Uterus (tissue), 4 donors: ENCODE data around the gene RAB3C. TPM values are rescaled to one million over a fixed set of nuclear protein-coding genes. Genes with fewer than 3 reads are reported as not detected.
"Not testable (repeated sequence)": the region's sequence is repeated elsewhere in the genome, so short reads cannot be mapped to it uniquely, and the experiment has no call there.

Experiments used
- DNase-seq, 2 donors: peaks; one replicate each; pipeline ENCODE4 v3.0.0-alpha.2; 2019 to 2020
- H3K27ac ChIP-seq, 2 donors: fragments of 200-600 bp; sonication (generic); 1 replicate in 1 of 2; 2 replicates in 1 of 2; pipeline ENCODE4 v1.5.1; 2016 to 2018
- H3K27me3 ChIP-seq, 2 donors: fragments of 200-600 bp; sonication (generic); one replicate each; pipeline ENCODE4 v1.5.1; 2018 to 2019; ENCODE audit warnings: control low read depth in 1 of 2
- H3K36me3 ChIP-seq, 2 donors: fragments of 200-600 bp; sonication (generic); one replicate each; pipeline ENCODE4 v1.5.1; 2019; ENCODE audit warnings: control low read depth in 1 of 2
- H3K4me1 ChIP-seq, 2 donors: fragments of 200-600 bp; sonication (generic); one replicate each; pipeline ENCODE4 v1.5.1; 2018 to 2019; ENCODE audit warnings: control low read depth in 1 of 2
- H3K4me3 ChIP-seq, 2 donors: fragments of 200-600 bp; sonication (generic); 1 replicate in 1 of 2; 2 replicates in 1 of 2; pipeline ENCODE4 v1.5.1; 2018 to 2019; ENCODE audit warnings: mild to moderate bottlenecking in 1 of 2
- H3K9me3 ChIP-seq, 2 donors: fragments of 200-600 bp; sonication (generic); one replicate each; pipeline ENCODE4 v1.5.1; 2019; ENCODE audit warnings: control low read depth in 1 of 2
- POLR2A ChIP-seq, 2 donors: fragments of 450-650 bp; IDR thresholded peaks; one replicate each; pipeline ENCODE4 v1.6.1; 2016; ENCODE audit warnings: antibody characterized with exemption in 2 of 2, mild to moderate bottlenecking in 1 of 2, moderate library complexity in 1 of 2
- intact Hi-C: fragments of 100-400 bp; cut with DNase I; formaldehyde crosslinking; loops from one replicate; pipeline ENCODE4 v1.15.1; 2023; ENCODE audit warnings: low total_unique reads
- total RNA-seq, 4 donors: library from RNA; depleted of rRNA in 3 of 4; stranded (reverse); fragments of >200 nt in 3 of 4; gene quantifications; one replicate each; pipeline versions ENCODE4 v1.1.0 to v1.2.4, GENCODE V29; 2014 to 2023
- TF ChIP-seq, protein P1 (sequence below), 4 experiments: fragments of 200-600 bp in 2 of 4; fragments of 450-650 bp in 2 of 4; sonication (generic) in 2 of 4; IDR thresholded peaks; one replicate each; pipeline ENCODE4 v1.5.1; 2016 to 2019; ENCODE audit warnings: antibody characterized with exemption in 4 of 4, mild to moderate bottlenecking in 2 of 4, moderate library complexity in 1 of 4
- donor health status: DM: yes; HTN: yes; CAD: no.

The RAB3C gene
- total RNA-seq, 4 donors from 2014 or later: 0.59 to 2.1 (median 0.83) TPM; not detected in 1

DNA sequence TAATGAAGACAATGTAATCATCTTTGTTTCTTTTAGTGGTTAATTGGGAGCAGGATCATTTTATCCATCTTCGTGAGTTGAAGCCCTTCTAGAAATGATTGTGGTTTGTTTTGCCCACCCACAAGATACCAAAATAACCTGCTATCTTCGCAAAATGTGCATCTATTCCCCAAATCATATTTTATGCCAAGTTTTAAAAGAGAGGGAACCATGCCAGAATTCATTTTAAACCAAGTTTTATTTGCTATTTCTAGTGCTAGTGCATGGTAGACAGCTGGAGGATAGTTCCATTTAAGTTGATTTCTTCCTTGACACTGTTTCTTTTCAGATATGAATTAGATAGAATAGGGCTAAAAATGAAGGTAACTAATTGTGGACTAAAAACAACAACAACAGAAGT, 104.2 kb downstream of the RAB3C start:
- no peak for TF ChIP-seq POLR2A (IDR thresholded peaks at IDR 0.05)
- TF ChIP-seq, protein P1, sequence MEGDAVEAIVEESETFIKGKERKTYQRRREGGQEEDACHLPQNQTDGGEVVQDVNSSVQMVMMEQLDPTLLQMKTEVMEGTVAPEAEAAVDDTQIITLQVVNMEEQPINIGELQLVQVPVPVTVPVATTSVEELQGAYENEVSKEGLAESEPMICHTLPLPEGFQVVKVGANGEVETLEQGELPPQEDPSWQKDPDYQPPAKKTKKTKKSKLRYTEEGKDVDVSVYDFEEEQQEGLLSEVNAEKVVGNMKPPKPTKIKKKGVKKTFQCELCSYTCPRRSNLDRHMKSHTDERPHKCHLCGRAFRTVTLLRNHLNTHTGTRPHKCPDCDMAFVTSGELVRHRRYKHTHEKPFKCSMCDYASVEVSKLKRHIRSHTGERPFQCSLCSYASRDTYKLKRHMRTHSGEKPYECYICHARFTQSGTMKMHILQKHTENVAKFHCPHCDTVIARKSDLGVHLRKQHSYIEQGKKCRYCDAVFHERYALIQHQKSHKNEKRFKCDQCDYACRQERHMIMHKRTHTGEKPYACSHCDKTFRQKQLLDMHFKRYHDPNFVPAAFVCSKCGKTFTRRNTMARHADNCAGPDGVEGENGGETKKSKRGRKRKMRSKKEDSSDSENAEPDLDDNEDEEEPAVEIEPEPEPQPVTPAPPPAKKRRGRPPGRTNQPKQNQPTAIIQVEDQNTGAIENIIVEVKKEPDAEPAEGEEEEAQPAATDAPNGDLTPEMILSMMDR (IDR thresholded peaks at IDR 0.05): no peak
- Histone ChIP-seq H3K27me3 (no peaks in the 10 kb centered on the region), H3K27ac (no peak overlapping the region), H3K9me3 (no peaks in the 10 kb centered on the region), H3K4me1 (no peaks in the 10 kb centered on the region), H3K36me3 (no peaks in the 10 kb centered on the region), H3K4me3 (no peak overlapping the region)
- DNase-seq: no peak
- intact Hi-C loops: no loop called here

DNA sequence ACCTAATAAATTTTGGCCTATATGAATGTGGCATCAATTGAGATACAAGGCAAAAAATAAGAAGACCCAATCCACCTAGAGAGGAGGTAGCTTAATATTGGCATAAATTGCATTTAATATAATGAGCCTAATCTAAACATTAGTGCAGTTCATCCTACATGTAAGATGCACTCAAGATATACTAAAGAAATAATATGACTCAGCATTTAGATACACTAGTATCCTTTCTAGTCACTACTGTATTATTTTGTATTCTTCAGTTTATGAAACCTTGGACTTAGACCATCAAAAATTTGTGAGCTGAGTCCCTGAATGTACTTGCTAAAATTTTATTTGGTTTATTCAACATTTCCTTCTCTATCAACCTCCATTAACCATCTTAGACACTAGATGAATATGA, 104.7 kb downstream of the RAB3C start:
- H3K36me3 ChIP-seq: no peaks in the 10 kb centered on the region
- H3K4me3 ChIP-seq: no peak overlapping the region
- no peak for DNase-seq
- H3K4me1 ChIP-seq: no peaks in the 10 kb centered on the region
- intact Hi-C loops: no loop called here
- no peaks in the 10 kb centered on the region for H3K9me3 ChIP-seq
- H3K27ac ChIP-seq: no peak overlapping the region
- H3K27me3 ChIP-seq: no peaks in the 10 kb centered on the region
- TF ChIP-seq, protein P1 (IDR thresholded peaks at IDR 0.05): no peak
- TF ChIP-seq POLR2A (IDR thresholded peaks at IDR 0.05): no peak

DNA sequence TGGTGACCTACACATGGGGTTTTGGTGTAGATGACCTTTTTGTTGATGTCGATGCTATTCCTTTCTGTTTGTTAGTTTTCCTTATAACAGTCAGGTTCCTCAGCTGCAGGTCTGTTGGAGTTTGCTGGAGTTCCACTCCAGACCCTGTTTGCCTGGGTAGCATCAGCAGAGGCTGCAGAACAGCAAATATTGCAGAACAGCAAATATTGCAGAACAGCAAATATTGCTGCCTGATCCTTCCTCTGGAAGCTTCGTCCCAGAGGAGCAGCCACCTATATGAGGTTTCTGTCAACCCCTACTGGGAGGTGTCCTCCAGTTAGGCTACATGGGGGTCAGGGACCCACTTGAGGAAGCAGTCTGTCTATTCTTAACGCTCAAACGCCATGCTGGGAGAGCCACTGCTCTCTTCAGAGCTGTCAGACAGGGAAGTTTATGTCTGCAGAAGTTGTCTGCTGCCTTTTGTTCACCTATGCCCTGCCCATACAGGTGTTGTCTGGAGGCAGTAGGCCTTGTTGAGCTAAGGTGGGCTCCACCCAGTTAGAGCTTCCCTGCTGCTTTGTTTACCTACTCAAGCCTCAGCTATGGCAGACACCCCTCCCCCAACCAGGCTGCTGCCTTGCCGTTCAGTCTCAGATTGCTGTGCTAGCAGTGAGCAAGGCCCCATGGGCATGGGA, 116.3 kb downstream of the RAB3C start:
- DNase-seq, intact Hi-C loops, H3K4me1 ChIP-seq, H3K9me3 ChIP-seq, H3K4me3 ChIP-seq, H3K27me3 ChIP-seq, H3K27ac ChIP-seq, H3K36me3 ChIP-seq: not testable (repeated sequence)

DNA sequence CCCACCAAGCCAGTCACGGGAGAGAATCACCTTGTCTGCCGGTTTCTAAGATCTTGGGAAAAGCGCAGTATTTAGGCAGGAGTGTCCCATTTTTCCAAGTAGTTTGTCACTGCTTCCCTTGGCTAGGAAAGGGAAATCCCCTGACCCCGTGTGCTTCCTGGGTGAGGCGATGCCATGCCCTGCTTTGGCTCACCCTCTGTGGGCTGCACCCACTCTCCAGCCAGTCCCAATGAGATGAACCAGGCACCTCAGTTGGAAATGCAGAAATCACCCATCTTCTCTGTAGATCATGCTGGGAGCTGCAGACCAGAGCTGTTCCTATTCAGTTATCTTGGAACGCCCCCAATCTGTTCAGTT, 116.9 kb downstream of the RAB3C start:
- Histone ChIP-seq H3K27ac (no peak overlapping the region), H3K36me3 (no peaks in the 10 kb centered on the region), H3K9me3 (no peaks in the 10 kb centered on the region), H3K4me3 (no peak overlapping the region), H3K4me1 (no peaks in the 10 kb centered on the region), H3K27me3 (no peaks in the 10 kb centered on the region)
- intact Hi-C loops: no loop called here
- TF ChIP-seq, protein P1 (IDR thresholded peaks at IDR 0.05): no peak
- no peak for DNase-seq

DNA sequence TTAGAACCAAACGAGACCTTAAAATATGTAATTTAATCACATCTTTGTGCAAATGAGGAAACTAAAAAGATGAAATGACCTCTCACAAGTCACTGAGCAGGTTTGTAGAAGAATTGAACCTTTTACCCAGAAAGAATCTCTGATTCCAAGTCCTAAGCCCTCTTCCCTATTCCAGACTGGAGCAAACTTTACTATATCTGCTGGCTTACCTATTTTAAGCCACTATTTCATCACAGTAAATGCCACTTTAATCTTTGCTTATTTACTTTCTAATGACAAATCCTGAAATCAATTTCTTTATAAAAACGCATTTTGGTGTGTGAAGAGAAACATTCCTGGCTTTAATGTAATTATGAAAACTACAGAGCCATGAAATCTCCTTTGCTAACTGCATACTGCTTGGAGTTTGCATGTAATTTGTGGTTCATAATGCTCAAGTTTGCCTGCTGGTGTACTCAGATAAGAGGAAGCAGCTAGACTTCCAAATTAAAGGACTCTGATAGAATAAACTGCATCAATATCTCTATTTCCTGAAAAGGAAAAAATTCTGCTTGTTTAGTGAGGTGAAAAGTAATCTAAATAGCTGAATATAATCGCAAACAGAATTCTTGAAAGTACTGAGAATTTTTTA, 121.2 kb downstream of the RAB3C start:
- intact Hi-C loops: no loop called here
- no peaks in the 10 kb centered on the region for H3K36me3 ChIP-seq
- H3K9me3 ChIP-seq: no peaks in the 10 kb centered on the region
- no peaks in the 10 kb centered on the region for H3K4me1 ChIP-seq
- H3K4me3 ChIP-seq: no peak overlapping the region
- H3K27me3 ChIP-seq: no peaks in the 10 kb centered on the region
- no peak for DNase-seq
- no peak overlapping the region for H3K27ac ChIP-seq
- TF ChIP-seq, protein P1 (IDR thresholded peaks at IDR 0.05): no peak
- no peak for TF ChIP-seq POLR2A (IDR thresholded peaks at IDR 0.05)
